Nasal cavity respiratory epithelium epithelial cell of viscerocranial mucosa (primary cell): ENCODE results near the gene IQCC. TPM values are rescaled to one million over a fixed set of nuclear protein-coding genes. Genes with fewer than 3 reads are reported as not detected.

Experiments used
- total RNA-seq: library from RNA; depleted of rRNA; stranded (reverse); fragments of >200 nt; gene quantifications from 2 replicates; pipeline ENCODE4 v1.2.3, GENCODE V29; 2014

Gene IQCC
- 1.9 and 3.1 TPM in 2 replicates for total RNA-seq

GRCh38 chr1:32205401-32206370 is at the start of gene IQCC:
Gene IQCC, plus strand, starts transcription at chr1:32205671. Its CDS starts 11 bp downstream, at chr1:32205682.

DNA sequence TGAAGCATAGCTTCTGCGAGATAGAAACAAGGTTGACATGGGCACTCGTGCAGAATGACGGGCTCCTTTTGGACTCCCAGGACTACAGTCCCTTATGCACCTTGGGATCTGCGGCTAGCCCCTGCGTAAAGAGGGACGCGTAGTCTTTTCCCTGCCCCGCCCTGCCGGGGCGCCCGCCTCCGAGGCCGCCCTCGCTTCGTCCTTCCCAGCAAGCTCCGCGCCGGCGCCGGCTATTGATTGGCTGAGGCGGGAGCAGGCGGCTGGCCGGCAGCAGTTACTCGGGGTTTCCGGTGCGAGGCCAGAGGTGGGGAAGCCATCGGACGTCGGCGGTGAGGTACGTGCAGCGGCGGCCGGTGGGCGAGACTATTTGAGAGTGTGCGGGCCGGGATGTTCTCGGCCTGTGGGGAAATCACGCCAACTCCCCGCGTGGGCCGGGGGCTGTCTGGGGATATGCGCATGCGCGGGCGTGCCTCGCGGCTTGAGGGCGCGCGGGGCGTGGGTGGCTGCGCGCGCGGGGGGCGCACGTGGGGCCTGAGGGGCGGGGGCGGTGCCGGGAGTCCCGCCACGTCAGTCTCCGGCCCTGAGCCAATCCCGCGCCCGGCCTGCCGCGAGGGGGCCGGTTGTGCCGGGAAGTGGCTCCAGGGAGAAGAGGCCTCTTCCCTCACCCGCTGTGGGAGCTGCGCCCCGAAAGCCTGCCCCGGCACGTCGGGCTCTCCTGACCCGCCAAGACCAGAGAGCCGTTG is 25.9 kb upstream of the IQCC start, which contains the start of gene TXLNA:
TSS of gene TXLNA (plus strand) at position 233 of the 743 bp plus-strand sequence. CDS start 671 bp downstream, outside the sequence.

GRCh38 chr1:32200226-32201010 is 5.1 kb upstream of the IQCC start, which contains the start of gene CCDC28B:
Gene CCDC28B, plus strand, starts transcription at chr1:32200595. Its CDS starts 1,341 bp downstream, at chr1:32201936.

DNA sequence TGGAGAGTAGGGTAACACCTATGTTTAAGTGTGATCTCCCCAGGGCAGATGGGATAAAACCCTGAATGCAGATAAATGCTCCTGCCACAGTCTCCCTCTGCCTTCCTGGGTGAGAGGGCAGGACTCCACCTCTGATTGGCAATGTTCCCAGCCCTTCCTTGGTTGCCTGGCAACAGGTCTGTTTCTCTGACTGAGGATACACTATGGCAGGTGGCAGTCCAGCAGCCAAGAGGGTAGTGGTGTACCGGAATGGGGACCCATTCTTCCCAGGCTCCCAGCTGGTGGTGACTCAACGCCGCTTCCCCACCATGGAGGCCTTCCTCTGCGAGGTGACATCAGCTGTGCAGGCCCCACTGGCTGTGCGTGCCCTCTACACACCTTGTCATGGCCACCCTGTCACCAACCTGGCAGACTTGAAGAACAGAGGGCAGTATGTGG is 3.4 kb downstream of the IQCC start, which contains the start of gene DCDC2B:
TSS of gene DCDC2B (plus strand) at position 199 of the 438 bp plus-strand sequence. CDS start at position 204, 5 bp downstream.

GRCh38 chr1:32221980-32222755 is 16.7 kb downstream of the IQCC start, which contains the start of the genes EIF3I and TMEM234:
Gene EIF3I, plus strand, starts transcription at chr1:32222407. Its CDS starts 35 bp downstream, at chr1:32222442.
Gene TMEM234, minus strand, starts transcription at chr1:32222353. Its CDS starts 31 bp downstream, at chr1:32222322.

GRCh38 chr1:32246888-32247273 is 41.4 kb downstream of the IQCC start, which contains the start of gene FAM167B:
Gene FAM167B, plus strand, starts transcription at chr1:32247222. Its CDS starts 200 bp downstream, at chr1:32247422.

DNA sequence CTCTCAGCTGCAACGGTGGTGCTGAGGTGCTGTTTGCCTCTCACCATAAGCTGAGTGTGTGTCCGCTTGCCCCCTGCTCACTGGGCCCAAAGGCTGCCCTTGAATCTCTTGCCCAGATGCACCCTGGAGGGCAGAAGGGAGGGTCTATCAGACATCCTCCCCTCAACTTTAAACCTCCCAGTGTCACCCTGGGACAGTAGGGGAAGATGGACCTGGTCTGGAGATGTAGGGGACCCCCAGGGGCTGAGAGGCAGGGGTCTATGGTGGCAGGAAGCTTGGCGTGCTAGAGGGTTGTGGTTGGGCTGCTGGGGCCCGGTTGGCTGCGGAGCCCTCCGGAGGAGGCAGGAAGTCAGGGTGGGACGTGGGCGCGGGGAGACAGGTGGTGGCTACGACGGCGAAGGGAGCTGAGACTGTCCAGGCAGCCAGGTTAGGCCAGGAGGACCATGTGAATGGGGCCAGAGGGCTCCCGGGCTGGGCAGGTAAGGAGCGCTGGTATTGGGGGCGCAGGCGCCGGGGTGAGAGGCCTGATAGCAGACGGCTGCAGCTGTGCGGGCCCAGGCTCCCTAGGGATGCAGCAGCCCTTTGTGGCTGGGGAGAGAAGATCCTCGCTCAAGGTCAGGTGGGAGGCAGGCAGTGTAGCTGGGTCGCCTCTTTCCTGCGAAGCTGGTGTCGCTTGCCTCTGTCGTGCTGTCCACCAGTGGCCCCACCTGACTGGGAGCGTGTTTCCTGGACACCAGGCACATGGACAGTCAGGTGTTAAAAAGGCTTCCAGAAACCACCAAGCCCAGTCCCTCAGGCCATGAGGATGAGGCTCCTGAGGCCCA is 45.6 kb downstream of the IQCC start, which contains the start of gene LCK:
TSS of gene LCK (plus strand) at position 373 of the 824 bp plus-strand sequence. CDS start 23,065 bp downstream, outside the sequence.

Other genes with a start within 250 kb of the IQCC start
- gene KHDRBS1, start 191.8 kb upstream of the IQCC start, total RNA-seq = 36.6 and 62.8 TPM in 2 replicates
- gene TMEM39B, start 132.7 kb upstream of the IQCC start, total RNA-seq = 2.4 and 4.5 TPM in 2 replicates
- 38.3 and 57.2 TPM in 2 replicates for gene KPNA6, start 97.6 kb upstream of the IQCC start, total RNA-seq
- gene TXLNA, start 26.0 kb upstream of the IQCC start, total RNA-seq = 61.2 and 74.8 TPM in 2 replicates
- 2.7 and 3.5 TPM in 2 replicates for gene CCDC28B, start 5.1 kb upstream of the IQCC start, total RNA-seq
- not detected in 2 replicates for gene DCDC2B, start 3.4 kb downstream of the IQCC start, total RNA-seq
- gene TMEM234, start 16.7 kb downstream of the IQCC start, total RNA-seq = 10.9 and 11.2 TPM in 2 replicates
- 235 and 510 TPM in 2 replicates for gene EIF3I, start 16.7 kb downstream of the IQCC start, total RNA-seq
- gene FAM167B, start 41.6 kb downstream of the IQCC start, total RNA-seq = 0.34 TPM in 1 of 2 replicates, not detected in the other
- gene LCK, start 45.6 kb downstream of the IQCC start, total RNA-seq = under 0.01 TPM in 1 of 2 replicates, not detected in the other
- gene HDAC1, start 86.4 kb downstream of the IQCC start, total RNA-seq = 64.3 and 91.8 TPM in 2 replicates
- 4.4 and 17.9 TPM in 2 replicates for gene MARCKSL1, start 130.6 kb downstream of the IQCC start, total RNA-seq
- gene FAM229A, start 156.8 kb downstream of the IQCC start, total RNA-seq = 0.34 and 0.71 TPM in 2 replicates
- gene TSSK3, start 156.9 kb downstream of the IQCC start, total RNA-seq = 0.28 and 0.34 TPM in 2 replicates
- gene BSDC1, start 188.8 kb downstream of the IQCC start, total RNA-seq = 42.4 and 47.7 TPM in 2 replicates